ENCODE data around the gene AP2A2. TPM values are rescaled to one million over a fixed set of nuclear protein-coding genes. Genes with fewer than 3 reads are reported as not detected.

AP2A2 gene
- total and polyA plus RNA-seq, 8 donors = 15.0 to 350 (median 39.9) TPM

- no peak for DNase-seq
- Histone ChIP-seq H3K27ac (no peak overlapping the region), H3K27me3 (no peaks in the 10 kb centered on the region), H3K4me3 (no peak overlapping the region), H3K9me3 (no peaks in the 10 kb centered on the region), H3K36me3 (peaks cover 20 to 46% (median 31%) of the 10 kb centered on the region in 4 donors), H3K4me1 (peaks cover 12 to 32% (median 30%) of the 10 kb centered on the region in 4 donors)
- TF ChIP-seq POLR2AphosphoS5 (IDR thresholded peaks at IDR 0.05) (no peak), CTCF (IDR thresholded peaks at IDR 0.05) (no peak), EP300 (IDR thresholded peaks at IDR 0.05) (no peak), POLR2A (IDR thresholded peaks at IDR 0.05) (no peak)
- intact Hi-C loops (cut with DNase I; ENCODE audit: low total_unique reads) = no loop called here
- WGBS, 5 donors = 83 to 95% (median 94%) methylated on average over 2 of the region's 2 CpGs
Observed at GRCh38 chr11:907668-908067, 18.0 kb upstream of the AP2A2 start.

- intact Hi-C loops (cut with DNase I; ENCODE audit: low total_unique reads) = no loop called here
- Histone ChIP-seq H3K27ac (no peak overlapping the region), H3K27me3 (no peaks in the 10 kb centered on the region), H3K4me1 (peaks cover 12 to 32% (median 30%) of the 10 kb centered on the region in 4 donors), H3K4me3 (no peak overlapping the region), H3K9me3 (no peaks in the 10 kb centered on the region), H3K36me3 (peaks cover 14 to 40% (median 25%) of the 10 kb centered on the region in 4 donors)
- TF ChIP-seq POLR2A (IDR thresholded peaks at IDR 0.05) = no peak
- TF ChIP-seq POLR2AphosphoS5 (IDR thresholded peaks at IDR 0.05) = no peak
- no peak for TF ChIP-seq CTCF (IDR thresholded peaks at IDR 0.05)
- TF ChIP-seq EP300 (IDR thresholded peaks at IDR 0.05) = no peak
- DNase-seq = no peak
- 83 to 95% (median 90%) methylated on average over 3 to 5 of the region's 5 CpGs for WGBS, 5 donors
Observed at GRCh38 chr11:908273-908672, 17.4 kb upstream of the AP2A2 start.

GRCh38 chr11:909406-909805 is 16.3 kb upstream of the AP2A2 start:
- peak overlapping the region in 2 of 4 donors; percentile 75 to 100 for H3K4me3 ChIP-seq
- WGBS, 5 donors = 84 to 94% (median 91%) methylated on average over 11 of the region's 11 CpGs

GRCh38 chr11:910044-910588 is 15.6 kb upstream of the AP2A2 start:
- H3K4me3 ChIP-seq = peak overlapping the region; percentile 75 to 100 (median 86)
- peaks cover 12 to 35% (median 30%) of the 10 kb centered on the region in 4 donors for H3K4me1 ChIP-seq
- peak overlapping the region; percentile 70 to 98 (median 93) for H3K27ac ChIP-seq
- no peaks in the 10 kb centered on the region for H3K9me3 ChIP-seq
- intact Hi-C loops (cut with DNase I; ENCODE audit: low total_unique reads) = no loop called here
- TF ChIP-seq POLR2A (IDR thresholded peaks at IDR 0.05) (no peak), CTCF (IDR thresholded peaks at IDR 0.05) (no peak), EP300 (IDR thresholded peaks at IDR 0.05) (no peak), POLR2AphosphoS5 (IDR thresholded peaks at IDR 0.05) (no peak)
- no peak for DNase-seq
- peaks cover 0 to 22% (median 8%) of the 10 kb centered on the region in 4 donors for H3K36me3 ChIP-seq
- no peaks in the 10 kb centered on the region for H3K27me3 ChIP-seq
- 1 to 3% (median 2%) methylated on average over 26 to 38 of the region's 38 CpGs for WGBS, 5 donors

More at GRCh38 chr11:909406-909805, 16.3 kb upstream of the AP2A2 start:
- H3K36me3 ChIP-seq = peaks cover 3 to 29% (median 13%) of the 10 kb centered on the region in 4 donors
- H3K9me3 ChIP-seq = no peaks in the 10 kb centered on the region
- intact Hi-C loops (cut with DNase I; ENCODE audit: low total_unique reads) = no loop called here
- peaks cover 12 to 32% (median 30%) of the 10 kb centered on the region in 4 donors for H3K4me1 ChIP-seq
- no peaks in the 10 kb centered on the region for H3K27me3 ChIP-seq
- TF ChIP-seq EP300 (IDR thresholded peaks at IDR 0.05) = no peak
- no peak for TF ChIP-seq POLR2AphosphoS5 (IDR thresholded peaks at IDR 0.05)
- no peak for TF ChIP-seq CTCF (IDR thresholded peaks at IDR 0.05)
- TF ChIP-seq POLR2A (IDR thresholded peaks at IDR 0.05) = no peak
- no peak for DNase-seq
- no peak overlapping the region for H3K27ac ChIP-seq

Data from stomach (tissue), 9 donors.